ENCODE results near the gene PHF24.
"Not testable (repeated sequence)": the region's sequence is repeated elsewhere in the genome, so short reads cannot be mapped to it uniquely, and the experiment has no call there.

Gene PHF24

DNA sequence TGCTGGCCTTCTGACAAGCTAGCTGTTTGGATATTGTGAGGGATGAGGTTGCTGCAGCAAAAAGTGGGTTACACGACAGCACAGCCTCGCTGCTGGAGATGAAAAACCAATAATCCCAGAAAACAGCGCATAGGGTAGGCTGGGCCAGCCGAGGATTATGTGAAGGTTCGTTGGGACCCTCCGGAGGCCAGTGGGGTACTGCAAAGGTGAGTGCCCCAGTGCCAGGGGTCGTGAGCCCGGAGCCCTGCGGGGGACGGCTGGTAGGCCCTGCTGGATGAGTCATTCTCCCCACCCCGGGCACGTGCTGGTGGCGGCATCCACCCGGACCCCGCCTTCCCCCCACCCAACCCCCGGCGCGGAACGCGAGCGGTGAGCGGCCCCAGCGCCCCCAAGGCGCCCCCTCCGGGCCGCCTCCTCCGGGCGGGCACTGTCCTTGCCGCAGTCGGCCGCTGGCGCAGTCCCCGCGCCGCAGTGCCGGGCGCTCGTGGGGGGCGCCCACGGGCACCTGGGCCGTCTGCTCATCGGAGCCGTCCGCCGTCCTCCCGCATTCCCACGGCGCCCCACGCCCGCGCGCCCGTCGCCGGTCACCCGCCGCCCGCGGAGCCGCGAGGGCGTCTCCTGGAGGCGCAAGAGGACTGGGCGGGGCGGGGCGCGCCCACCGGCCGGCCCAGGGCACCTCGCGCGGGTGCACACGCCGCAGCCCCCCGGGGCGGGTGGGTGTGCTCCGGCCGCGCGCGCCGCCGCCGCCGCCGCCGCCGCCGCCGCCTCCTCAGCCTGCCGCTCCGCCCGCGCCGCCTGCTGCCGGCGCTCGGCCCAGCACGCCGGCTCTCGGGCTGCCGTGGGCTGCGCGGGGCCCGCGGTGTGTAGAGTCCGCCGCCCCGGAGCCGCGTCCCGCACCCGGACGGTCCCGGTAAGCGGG lies at the start of gene PHF24:
PHF24 (plus strand) TSS at position 794 of the 919 bp plus-strand sequence. CDS start 13,014 bp downstream, outside the sequence.
- peak; percentile 3 for DNase-seq (ENCODE audit: low read depth)
- TF ChIP-seq, protein P1, sequence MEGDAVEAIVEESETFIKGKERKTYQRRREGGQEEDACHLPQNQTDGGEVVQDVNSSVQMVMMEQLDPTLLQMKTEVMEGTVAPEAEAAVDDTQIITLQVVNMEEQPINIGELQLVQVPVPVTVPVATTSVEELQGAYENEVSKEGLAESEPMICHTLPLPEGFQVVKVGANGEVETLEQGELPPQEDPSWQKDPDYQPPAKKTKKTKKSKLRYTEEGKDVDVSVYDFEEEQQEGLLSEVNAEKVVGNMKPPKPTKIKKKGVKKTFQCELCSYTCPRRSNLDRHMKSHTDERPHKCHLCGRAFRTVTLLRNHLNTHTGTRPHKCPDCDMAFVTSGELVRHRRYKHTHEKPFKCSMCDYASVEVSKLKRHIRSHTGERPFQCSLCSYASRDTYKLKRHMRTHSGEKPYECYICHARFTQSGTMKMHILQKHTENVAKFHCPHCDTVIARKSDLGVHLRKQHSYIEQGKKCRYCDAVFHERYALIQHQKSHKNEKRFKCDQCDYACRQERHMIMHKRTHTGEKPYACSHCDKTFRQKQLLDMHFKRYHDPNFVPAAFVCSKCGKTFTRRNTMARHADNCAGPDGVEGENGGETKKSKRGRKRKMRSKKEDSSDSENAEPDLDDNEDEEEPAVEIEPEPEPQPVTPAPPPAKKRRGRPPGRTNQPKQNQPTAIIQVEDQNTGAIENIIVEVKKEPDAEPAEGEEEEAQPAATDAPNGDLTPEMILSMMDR (conservative IDR thresholded peaks at IDR 0.05; ENCODE audit: low read length): no peak
- no peak within 1 kb of the TSS for H3K4me3 ChIP-seq (ENCODE audit: low read length)

DNA sequence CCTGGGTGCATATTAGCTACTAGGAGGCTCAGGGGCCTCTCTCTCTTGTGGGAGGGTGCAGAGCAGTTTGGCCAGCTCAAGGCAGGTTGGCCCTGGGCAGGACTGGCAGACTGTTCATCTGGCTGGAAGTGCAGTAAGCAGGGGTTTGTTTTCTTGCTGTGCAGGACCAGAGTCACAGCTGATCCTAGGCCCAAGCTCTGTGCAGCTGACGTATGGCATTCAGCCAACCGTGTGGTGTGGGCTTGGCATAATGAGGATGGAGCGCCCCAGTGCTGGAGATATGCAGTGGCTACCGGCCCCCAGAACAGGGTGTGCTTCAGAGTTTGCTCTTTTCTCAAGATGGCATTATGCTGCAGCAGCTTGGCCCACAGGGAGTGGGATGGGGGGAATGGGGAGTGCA lies 31.0 kb upstream of the PHF24 start:
- no peak overlapping the region for H3K4me3 ChIP-seq (ENCODE audit: low read length)
- DNase-seq (ENCODE audit: low read depth): no peak
- TF ChIP-seq, protein P1 (conservative IDR thresholded peaks at IDR 0.05; ENCODE audit: low read length): no peak

DNA sequence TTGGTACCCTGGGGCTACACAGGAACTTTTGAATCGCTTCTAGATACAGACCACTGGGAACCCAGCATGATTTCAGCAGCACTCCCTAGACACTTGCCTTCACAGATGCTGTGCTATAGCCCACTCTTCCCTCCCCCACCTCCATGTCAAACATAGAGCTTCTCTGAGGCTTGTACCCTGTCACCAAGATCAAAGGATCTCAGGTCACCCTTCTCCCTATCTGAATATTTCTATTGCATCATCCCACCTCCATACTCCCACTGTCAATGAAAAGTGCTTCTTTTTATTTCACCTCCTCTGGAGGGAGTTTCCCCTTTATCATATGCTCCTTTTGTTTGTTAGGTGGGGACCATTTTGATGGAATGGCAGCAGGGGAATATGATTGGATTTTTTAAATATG lies 29.2 kb upstream of the PHF24 start:
- no peak overlapping the region for H3K4me3 ChIP-seq (ENCODE audit: low read length)
- DNase-seq (ENCODE audit: low read depth): no peak
- TF ChIP-seq, protein P1 (conservative IDR thresholded peaks at IDR 0.05; ENCODE audit: low read length): no peak

DNA sequence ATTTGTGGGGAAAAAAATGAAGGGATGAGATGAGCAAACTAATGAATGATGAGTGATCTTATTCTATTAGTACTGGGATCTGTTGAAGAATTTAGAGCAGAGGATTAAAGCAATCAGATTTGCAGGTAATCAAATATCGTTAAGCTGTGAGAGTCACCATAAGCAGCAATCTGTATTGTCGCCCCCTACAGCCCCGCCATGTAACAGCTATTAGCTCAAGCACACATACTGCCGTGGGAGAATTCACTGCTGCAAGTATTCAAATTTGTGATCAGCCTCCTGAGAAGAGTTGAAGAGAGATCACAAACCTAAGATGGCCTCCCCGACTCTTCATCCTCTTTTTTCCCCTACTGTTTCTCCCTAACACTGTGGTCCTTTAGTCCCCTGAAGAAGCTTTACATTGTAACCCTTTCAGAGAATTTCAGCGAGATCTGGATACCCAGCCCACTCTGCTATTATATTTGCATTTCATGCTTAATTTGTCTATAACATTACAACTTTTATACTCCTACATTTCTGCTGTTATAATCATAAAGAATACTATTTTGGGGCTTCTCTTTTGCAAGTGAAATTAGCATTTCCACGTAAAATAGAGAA lies 28.5 kb upstream of the PHF24 start:
- H3K4me3 ChIP-seq (ENCODE audit: low read length): no peak overlapping the region
- TF ChIP-seq, protein P1 (conservative IDR thresholded peaks at IDR 0.05; ENCODE audit: low read length): peak; percentile 56
- DNase-seq (ENCODE audit: low read depth): peak; percentile 11

DNA sequence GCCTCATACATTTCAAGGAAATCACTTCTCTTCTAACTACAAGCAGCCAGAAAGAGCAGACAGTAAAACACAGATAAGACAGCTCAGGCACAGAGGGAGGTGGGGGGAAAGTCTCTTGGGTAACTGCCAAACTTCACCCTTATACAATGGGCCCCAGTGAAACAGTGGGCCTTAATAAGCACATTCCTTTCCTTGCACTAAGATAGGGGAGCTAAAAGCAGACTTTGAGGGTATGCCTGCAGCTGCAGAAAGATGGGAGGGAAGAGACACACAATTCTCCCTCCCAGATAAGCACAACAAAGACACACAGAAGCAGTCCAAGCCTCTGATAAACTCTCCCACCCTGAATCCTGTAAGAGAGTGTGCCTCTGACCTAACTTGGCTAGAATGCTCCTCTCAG lies 18.1 kb upstream of the PHF24 start:
- DNase-seq (ENCODE audit: low read depth): not testable (repeated sequence)

DNA sequence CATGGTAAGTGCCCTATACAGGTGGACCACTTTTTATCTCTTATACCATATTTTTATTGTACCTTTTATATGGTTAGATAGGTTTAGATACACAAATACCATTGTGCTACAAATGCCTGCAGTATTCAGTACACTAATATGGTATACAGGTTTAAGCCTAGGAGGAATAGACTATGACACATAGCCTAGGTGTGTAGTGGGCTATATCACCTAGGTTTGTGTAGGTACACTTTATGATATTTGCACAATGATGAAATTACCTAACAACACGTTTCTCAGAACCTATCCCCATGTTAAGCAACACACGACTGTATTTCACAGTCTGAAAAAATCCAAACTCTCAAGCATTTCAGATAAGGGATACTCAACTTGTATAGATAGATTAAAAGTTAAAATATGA lies 9.6 kb upstream of the PHF24 start:
- TF ChIP-seq, protein P1 (conservative IDR thresholded peaks at IDR 0.05; ENCODE audit: low read length): no peak
- H3K4me3 ChIP-seq (ENCODE audit: low read length): no peak overlapping the region
- no peak for DNase-seq (ENCODE audit: low read depth)

More for the DNA sequence above, 18.1 kb upstream of the PHF24 start:
- H3K4me3 ChIP-seq (ENCODE audit: low read length): not testable (repeated sequence)

DNA sequence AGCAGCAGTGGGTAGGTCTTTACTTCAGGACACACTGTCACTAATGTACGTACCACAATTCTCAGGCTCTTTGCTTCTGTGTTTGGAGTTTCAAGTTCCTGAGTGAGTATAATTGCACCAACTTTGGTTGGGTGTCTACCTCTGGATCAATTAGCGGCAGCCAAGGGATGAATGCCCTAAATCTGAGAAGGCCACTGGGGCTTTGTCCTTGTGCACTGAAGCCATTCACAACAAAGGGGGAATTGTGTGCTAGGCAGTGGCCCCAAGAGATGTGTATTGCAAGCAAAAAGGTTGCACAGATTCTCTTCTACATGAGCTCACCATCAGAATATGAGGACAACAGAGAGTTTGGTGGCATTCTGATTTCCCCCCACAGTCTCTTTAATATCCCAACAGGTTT lies 3.9 kb upstream of the PHF24 start:
- no peak for DNase-seq (ENCODE audit: low read depth)
- H3K4me3 ChIP-seq (ENCODE audit: low read length): no peak overlapping the region
- TF ChIP-seq, protein P1 (conservative IDR thresholded peaks at IDR 0.05; ENCODE audit: low read length): no peak

DNA sequence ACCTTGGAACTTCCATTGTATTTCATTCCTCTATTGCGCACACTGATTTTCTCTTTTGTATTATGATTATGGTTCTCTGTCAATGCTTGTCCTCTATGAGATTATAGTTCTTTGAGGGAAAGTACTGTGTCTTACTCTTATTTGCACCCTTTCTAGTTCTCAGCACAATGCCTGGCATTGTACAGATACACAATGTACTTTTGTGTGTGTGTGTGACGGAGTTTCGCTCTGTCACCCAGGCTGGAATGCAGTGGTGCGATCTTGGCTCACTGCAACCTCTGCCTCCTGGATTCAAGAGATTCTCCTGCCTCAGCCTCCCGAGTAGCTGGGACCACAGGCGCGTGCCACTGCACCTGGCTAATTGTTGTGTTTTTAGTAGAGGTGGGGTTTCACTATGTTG lies 2.0 kb upstream of the PHF24 start:
- H3K4me3 ChIP-seq (ENCODE audit: low read length); DNase-seq (ENCODE audit: low read depth): not testable (repeated sequence)

All from AG10803 (cell line).